GM18868 (cell line): ENCODE data around the gene KLF16.

ENCODE experiments used
- ATAC-seq: cut with Tn5 transposase; IDR thresholded peaks from one replicate; pipeline ENCODE4 v1.9.1; 2021; ENCODE audit warnings: mild to moderate bottlenecking, moderate library complexity; ENCODE audit not compliant: unreplicated experiment

The KLF16 gene

DNA sequence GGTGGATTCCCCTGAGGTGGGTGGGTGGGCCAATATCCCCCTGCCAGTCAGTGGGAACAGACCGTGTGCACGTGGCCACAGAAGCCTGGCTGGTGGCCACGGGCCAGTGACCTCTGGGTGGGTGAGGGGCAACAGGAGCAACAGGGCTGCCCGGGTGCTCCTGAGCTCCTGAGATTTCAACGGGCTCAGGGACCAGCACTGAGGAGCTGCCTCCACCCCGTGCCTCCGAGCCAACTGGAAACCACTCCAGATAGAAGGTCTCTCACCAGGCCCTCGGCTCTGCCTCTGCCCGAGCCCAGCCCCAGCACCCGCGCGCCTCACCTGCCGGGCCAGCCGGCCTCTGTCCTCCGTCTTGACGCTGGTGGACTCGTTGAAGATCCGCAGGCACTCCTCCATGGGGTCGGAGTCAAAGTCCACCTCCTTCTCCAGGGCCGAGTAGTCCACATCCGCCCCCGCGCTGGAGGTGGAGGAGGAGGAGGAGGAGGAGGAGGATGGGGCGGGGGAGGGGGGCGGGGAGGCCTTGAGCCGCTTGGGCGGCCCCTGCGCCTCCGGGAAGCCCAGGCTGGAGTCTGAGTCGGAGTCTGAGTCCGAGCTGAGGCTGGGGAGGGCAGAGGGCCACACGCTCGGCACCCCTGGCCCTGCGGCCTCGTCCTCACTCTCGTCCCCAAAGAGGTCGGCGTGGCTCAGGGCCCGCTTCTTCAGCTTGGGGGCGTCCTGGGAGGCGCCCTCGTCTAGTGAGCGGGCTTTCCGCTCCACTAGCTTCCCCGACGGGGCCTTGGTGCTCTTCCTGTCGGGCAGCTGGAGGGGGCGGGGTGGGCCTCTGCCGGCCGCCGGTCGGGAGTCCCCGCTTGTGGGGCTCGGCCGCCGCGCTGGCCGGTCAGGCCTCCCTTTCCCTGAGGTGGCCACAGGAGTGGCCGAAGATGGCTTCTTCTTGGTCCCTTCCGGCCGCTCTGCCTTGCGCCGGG lies 36.5 kb downstream of the KLF16 start:
- ATAC-seq: no peak

DNA sequence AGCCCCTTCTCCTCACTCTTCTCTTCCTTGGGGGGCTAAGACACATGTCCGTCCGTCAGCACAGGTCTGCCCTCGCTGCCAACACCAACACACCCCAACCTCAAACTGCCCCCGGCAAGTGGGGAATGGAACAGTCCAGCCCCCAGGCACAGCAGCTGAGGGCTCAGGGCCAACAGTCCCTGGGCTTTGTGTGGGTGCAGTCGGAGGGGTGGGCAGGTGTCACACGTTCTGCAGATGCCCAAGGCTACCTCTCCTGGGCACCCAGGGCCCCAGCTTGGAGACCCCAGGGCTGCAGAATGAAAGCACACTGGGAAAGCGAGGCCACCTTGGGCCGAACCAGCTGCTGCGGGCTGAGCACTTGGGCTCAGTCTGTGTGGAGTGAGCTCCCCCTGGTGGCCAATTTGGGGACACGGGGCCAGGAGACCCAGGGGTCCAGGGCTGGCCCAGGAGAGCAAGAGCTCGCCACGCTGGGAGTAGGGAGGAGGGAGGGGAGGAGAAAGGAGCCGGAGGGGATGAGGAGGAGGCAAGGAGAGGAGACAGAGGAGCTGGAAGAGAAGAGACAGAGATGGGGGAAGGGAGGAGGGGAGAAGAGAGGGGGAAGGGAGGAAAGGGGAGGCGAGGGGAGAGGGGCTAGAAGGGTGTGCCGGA lies 37.3 kb downstream of the KLF16 start:
- ATAC-seq: no peak

DNA sequence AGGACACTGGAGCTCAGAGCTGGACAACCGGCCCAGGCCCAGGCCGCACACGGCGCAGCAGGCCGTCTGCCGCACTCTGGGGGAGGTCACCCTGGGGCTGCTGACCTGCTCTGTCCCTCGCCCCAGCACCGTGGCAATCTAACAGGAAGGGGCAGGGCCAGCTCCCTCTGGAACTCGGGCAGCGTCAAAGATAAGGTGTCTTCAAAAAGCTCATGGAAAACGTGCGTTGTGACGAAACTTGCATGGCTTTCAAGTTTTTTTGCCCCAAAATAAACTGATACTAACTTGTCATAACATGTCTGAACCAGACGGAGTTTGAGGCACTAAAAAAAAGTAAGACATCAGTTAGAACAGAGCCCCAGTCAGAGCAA lies 39.1 kb downstream of the KLF16 start:
- no peak for ATAC-seq

DNA sequence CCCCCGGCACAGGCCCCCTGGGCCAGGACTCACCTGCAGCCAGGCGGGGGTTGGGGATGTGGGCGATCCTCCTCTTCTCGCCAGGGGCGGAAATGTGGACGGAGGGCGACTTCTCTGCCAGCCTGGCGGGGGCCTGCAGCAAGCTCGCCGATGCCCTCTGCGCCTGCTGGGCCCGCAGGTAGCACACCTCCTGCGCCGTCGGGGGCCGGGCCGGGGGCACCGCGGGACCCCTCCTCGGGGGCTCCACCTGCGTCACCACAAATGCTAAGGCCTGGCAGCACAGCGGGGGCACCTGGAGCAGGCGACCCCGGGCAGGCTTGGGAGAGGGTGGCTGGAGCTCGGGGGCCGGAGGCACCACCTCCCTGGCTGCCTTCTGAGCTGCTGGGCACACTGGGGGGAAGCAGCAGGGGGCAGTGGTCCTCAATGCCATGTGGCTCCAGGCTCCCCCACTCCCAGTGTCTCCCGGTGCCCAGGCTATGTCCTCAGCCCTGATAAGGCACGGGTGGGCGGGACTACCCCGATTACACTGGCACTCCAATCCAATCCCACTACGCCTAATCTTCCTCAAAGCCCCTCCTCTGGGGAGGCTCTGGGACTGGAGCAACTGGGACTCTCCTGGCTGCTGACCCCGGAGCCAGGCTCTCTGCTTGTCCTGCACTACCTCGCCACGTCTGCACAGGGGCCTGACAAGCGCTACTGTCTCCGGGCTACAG lies 39.7 kb downstream of the KLF16 start:
- ATAC-seq: no peak

DNA sequence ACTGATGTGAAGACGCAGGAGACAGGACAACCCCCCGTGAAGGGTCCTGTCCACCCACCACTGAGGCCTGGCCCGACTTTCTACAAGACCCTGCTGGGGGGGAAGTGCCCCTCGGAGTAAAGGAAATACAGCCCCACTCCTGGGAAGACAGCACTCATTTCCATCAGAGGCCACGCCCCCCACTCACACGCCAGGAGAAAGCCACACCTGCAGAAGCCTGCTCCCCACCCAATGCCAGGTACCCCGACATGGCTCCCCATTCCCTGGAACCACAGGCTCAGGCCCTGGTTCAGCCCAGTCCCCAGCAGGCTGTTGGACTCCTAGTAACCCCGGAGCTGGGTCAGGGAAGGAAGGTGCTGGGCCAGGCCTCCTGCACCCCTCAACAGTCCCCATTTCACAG lies 40.4 kb downstream of the KLF16 start:
- ATAC-seq: no peak

DNA sequence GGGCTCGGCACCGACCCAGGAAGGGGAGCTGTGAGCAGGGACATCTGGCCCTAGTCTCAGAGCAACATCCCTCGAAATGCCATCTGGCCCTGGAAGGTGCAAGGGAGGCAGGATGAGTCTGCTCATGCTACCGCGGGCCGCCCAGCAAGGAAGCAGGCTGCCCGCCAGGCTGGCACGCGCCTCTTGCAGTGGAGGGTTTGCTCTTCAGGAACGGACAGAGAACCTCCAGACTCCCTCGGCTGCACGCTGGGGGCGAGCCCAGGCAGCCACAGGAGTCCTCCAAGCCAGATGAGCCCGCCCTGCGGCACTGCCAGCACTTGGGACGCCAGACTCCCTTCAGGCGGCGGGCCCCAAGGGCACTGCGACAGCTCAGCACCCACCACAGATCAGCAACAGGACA lies 41.2 kb downstream of the KLF16 start:
- no peak for ATAC-seq

DNA sequence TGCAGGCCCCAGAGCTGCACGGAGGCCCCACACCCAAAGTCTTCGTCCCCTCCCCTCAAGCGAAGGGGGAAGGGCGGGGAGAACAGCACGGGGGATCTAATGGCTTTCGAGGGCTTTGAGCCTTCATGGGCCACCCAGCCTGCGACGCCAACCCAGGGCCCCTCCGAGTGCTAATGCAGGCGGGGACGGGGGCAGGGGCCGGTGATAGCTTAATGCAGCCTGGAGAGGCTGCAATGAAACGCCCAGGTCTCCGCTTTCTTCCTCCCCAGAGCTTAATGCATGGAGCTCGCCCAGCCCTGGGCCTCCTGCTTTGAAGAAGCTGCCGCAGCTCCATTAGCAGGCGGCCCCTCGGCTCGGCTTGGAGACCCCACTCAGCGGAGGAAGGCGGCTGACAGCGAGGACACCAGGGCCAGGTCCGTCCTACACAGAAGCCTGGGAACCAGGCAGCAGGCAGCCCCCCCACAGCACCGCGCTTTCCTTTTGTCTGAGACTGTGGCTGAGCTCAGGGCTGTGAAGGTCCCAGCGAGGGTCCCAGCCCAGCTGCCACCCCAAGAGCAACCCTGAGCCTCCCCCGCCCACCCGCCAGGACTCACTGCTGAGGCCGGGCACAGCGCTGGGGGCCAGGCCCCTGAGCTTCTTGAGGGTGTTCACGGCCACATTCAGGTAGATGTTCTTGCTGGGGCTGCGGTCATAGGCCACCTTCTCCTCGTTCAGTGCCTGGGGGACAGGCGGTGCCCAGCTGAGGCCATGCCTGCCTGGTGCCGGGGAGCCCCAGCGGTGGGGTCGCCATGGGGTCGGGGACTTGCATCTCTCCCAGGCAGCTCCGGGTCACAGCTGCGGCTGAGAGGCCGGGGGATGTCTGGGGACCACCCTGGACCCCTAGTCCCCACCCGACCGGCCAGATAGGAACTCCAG lies 43.8 kb downstream of the KLF16 start:
- no peak for ATAC-seq

DNA sequence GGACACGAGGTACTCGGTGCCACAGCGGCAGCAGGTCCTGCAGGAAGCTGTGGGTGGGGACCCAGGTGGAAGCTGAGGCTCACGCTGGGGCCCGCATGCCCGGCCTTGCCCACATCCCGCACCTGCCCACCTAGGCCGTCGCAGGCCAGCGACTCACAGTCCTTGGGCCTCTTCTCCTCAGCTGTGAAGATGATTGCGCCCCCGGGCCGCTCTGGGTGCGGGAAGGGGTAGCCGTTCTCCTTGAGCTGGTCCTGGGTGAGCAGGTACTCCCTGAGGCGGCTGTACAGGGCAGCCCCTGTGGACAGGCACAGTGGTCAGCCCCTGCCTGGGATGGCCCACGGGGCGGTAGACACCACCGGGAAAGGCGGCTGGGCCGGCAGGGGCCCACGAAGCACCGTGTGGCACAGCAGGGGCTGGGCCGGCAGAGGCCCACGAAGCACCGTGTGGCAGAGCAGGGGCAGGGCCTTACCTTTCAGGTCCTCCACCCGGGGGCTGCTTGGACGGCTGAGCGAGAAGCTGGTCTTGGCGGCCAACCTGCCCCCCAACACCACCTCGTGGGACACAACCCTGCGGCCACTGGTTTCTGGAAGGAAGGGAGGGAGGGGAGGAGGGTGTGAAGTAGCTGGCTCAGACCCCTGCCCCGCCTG lies 44.7 kb downstream of the KLF16 start:
- no peak for ATAC-seq

DNA sequence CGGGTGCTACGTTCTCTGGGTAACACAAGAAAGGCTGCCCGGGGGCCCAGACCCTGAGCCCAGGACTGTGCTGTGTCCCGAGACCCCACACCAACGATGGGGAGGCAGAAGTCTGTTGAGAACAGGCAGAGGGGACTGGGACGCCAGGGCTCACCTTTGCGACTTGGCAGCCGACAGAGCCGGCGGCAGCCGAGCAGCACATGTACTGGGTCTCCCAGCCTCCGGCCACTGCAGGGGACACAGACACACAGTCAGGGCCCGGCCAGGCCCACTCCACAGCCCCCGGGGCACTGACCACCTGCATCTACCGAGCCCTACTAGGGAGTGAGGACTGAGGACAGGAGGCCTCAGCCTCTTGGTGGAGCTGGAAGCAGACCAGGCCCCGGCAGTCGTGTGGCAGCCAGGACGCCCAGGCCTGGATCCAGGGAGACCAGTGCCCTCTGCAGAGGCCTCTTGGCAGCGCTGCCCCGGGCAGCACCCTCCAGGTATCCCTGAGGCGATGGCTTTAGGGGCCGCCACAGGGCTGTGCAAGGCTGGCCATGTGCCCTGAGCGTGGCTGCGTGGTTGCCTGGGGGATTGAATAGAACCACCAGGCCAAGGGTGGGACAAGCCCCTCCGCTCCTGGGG lies 45.7 kb downstream of the KLF16 start:
- ATAC-seq: no peak

DNA sequence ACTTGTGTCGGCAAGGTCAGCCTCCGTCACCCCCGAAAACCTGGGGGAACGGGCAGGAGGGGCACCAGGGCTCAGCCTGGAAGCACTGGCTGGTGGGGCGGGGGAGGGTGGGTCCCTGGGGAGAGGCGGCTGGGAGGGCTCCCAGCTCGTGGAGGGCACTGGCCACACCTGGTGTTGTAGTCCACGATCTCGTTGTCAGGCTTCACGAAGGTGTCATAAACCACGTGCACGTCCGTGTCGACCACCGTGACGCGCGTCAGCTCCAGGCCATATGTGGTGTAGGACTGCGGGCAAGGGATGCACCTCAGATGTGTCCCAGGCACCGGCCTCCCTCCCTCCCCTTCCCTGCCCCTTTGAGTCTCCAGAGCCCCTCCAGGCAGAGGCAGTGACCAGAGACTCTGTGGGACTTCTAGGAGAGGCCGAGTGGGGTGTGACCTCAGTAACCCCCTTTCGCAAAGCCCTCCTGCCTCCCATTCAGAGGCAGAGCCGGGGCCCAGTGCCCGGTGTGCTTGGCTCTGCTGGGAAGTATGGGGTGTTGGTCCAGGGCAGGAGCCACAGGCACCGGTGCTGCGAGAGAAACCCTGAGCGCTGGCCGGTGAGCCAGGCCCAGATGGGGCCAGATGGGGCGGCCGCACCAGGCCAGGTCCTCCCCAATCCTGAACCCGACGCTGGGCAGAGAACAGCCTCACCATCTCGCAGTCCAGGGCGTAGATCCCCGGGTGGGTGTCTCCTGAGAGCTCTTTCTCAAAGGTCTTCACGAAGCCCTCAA lies 46.7 kb downstream of the KLF16 start:
- no peak for ATAC-seq

DNA sequence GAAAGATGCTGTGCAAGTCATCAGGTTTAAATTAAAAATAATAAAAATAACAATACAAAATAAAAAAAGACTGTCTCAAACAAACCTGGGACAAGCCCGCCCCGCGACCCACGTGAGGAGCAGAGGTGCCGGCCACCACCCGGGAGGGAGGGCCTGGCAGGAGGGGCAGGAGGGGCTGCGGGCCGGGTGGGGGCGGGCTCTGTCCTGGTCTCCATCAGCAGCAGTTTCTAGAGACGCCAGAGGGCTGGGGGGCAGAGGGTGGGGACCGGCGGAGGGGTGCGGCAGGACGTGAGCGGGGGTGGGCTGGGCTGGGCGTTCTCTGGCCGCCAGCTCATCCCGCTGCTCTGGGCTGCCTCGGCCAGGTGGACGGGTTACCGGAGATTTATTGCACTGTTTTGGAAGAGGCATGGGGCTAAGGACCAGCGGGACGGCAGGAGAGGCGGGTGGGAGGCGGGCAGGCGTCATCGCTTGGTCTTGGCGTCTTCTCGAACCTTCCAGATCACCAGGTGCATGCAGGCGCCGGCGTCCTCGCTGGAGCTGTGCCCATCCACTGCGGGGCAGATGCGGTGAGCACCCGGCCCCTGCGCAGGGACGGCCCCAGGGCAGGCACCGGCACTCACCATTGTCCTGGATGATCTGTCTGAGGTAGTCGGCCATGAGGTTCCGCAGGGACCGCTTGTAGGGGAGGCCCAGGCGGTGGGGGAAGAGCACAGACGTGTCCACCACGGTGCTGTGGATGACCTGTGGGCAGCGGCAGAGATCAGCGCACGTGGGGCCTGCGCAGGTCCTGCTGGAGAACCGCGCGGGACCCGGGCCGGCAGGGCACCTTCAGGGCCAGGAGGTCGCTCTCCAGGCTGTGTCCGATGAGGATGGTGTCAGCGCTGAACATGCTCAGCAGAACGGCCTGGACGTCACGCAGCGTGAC lies 47.5 kb downstream of the KLF16 start:
- no peak for ATAC-seq

DNA sequence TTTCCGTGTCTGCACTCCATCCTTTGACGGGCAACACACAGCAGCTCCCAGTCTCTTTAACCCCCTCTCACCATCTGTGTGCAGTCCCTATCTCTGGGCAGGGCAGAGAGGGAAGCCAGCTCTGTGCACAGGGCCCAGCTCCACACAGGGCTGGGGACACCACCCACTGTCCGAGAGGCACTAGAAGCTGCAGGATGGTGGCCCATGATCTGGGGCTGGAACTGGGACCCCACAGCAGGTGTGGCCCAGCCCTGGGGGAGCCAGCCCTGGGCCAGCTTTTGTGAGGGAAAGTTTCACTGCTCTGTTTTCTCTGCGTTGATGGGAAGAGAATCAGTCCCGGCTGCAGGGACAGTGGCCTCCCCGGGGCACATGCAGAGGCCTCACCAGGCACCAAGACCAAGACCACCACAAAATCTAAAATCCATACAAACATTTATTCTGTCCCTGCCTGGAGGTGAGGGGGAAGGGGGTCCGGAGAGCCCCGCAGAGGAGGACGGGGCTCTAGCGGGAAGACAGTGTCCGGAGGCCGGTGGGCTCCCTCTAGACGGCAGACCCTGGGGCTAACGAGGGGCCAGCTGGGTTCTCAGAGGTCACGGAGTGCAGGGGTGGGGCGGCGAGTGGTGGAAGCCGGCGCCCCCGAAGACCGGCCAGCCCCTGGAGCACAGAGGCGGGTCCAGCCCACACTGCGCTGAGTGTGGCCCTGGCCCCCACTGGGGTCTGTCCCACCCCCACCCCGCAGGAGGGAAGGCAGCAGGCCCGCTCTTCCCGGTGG lies 48.4 kb downstream of the KLF16 start:
- no peak for ATAC-seq

DNA sequence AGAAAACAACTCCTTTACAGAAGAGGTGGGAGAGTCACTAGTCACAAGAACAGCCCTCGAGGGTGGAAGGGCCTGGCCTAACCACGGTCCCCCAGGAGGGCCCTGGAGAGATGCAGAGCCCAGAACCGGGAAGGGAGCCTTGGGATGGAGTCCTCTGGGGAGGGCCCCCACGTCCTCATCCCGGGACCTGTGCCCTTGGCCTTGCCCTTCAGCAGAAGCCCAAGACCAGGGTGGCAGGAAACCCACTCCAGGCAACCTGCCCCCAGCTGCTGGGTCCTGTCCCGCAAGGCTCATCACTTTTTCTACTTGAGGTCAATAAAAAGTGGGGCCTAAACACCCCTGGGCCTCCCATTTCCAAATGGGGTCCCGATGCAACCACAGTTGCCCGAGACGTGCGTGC lies 49.0 kb downstream of the KLF16 start:
- no peak for ATAC-seq

DNA sequence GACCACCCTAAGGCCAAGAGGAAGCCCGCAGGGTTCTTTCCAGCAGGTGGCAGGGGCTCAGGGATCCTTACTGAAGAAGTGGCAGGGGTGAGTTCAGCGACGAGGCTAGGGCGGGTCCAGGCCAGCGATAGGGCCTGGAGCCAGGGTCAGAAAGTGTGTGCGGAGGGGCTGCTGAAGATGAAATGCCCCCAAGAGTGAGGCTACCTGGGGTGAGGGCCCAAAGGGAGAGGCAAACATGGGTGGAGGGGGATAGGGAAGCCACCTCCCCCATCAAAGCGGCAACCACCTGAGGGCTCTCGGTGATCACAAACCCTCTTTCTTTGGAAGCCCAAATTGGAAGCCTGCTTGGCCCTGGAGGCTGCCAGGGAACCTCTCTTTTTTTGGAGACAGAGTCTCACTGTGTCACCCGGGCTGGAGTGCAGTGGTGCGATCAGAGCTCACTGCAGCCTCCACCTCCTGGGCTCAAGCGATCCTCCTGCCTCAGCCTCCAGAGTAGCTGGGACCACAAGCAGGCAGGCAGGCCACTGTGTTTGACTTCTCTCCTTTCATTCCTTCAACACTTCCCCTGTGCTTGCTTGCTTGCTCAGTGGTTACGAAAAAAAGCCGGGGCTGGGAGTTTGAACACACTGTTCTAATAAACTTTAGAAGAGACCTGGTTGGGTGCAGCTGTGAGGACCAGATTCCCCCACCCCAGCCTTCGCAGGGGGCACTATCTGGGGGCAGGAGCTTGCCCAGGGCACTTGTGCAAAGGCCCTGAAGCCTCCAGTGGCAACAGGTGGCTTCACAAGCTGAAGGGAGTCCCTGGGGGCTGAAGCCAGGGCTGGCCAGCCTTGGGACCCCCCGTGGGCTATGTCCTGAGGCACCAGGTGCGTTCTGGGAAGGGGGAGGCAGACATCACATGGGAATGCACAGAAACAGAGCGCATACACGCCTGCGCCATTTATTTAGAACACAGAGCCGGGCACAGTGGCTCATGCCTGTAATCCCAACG lies 49.9 kb downstream of the KLF16 start:
- no peak for ATAC-seq

DNA sequence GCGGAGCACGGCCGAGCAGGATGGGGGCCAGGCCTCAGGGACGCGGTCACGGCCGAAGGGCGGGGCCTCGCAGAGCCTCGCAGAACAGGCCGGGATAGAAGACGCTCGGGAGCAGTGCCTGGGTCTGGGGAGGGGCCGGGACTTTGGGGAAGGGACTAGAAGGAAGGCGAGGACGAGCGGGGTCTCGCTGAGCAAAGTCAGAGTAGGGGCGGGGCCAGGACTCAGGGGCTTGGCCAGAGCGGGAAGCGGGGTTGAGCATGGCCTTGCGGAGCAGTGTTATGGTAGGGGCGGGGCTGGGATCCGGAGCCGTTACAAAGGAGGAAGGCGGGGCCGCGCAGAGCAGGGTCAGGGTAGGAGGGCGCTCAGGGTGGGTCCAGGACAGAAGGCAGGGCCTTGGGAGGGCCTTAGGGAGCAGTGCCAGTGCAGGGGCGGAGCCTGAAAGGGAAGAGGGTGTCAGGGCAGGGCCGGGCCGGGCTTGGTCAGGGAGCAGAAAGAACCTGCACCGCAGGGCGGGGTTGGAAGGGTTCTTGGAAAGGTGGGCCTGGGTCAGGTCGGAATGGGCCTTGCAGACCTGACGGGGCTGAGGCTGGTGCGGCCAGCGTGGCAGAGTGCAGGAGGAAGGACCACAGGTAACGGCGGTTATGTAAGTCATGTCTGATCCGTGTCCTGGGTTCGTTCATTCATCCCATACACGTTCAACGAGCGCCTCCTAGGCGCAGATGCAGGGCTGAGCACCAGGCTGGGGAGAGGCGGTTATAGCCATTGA lies 50.8 kb downstream of the KLF16 start:
- ATAC-seq: peak; percentile 68
